Dermis blood vessel endothelial cell (primary cell): ENCODE measurements around the gene LRRC46. TPM values are rescaled to one million over a fixed set of nuclear protein-coding genes. Genes with fewer than 3 reads are reported as not detected.

Experiments
- DNase-seq: peaks from one replicate; pipeline ENCODE4 v3.0.0; 2010
- total RNA-seq: library from RNA; depleted of rRNA; stranded (reverse); fragments of >200 nt; gene quantifications from 2 replicates; pipeline ENCODE4 v1.2.3, GENCODE V29; 2014

LRRC46 gene
- total RNA-seq, 1 donor from 2014 or later: not detected

- DNase-seq: no peak
These were observed 22.1 kb downstream of the LRRC46 start for GRCh38 chr17:47853616-47854015.

- peak; percentile 58 for DNase-seq
These were observed 24.3 kb downstream of the LRRC46 start for GRCh38 chr17:47855737-47856136.

GRCh38 chr17:47856830-47857229 lies 25.4 kb downstream of the LRRC46 start:
- DNase-seq: no peak

- DNase-seq: no peak
These were observed 26.3 kb downstream of the LRRC46 start for GRCh38 chr17:47857551-47858455.

GRCh38 chr17:47860386-47860785 lies 28.9 kb downstream of the LRRC46 start:
- DNase-seq: no peak

- peak; percentile 47 for DNase-seq
These were observed 31.4 kb downstream of the LRRC46 start for GRCh38 chr17:47862621-47863440.

GRCh38 chr17:47864791-47865216 lies 33.3 kb downstream of the LRRC46 start:
- DNase-seq: no peak

- DNase-seq: no peak
These were observed 35.5 kb downstream of the LRRC46 start for GRCh38 chr17:47866941-47867340.

GRCh38 chr17:47867813-47868533 lies 36.5 kb downstream of the LRRC46 start:
- no peak for DNase-seq

- no peak for DNase-seq
These were observed 37.6 kb downstream of the LRRC46 start for GRCh38 chr17:47869114-47869513.

GRCh38 chr17:47870056-47870455 lies 38.6 kb downstream of the LRRC46 start:
- DNase-seq: no peak

GRCh38 chr17:47871048-47871447 lies 39.6 kb downstream of the LRRC46 start:
- DNase-seq: no peak

GRCh38 chr17:47872019-47872650 lies 40.7 kb downstream of the LRRC46 start:
- no peak for DNase-seq

- DNase-seq: no peak
These were observed 41.2 kb downstream of the LRRC46 start for GRCh38 chr17:47872651-47873161.

GRCh38 chr17:47873200-47874090 lies 42.0 kb downstream of the LRRC46 start:
- DNase-seq: no peak

GRCh38 chr17:47875011-47875985 lies 43.8 kb downstream of the LRRC46 start:
- DNase-seq: no peak

GRCh38 chr17:47877368-47878034 lies 46.0 kb downstream of the LRRC46 start:
- no peak for DNase-seq

- DNase-seq: no peak
These were observed 46.9 kb downstream of the LRRC46 start for GRCh38 chr17:47878203-47879027.
